ENCODE measurements around the gene TBC1D1. TPM values are rescaled to one million over a fixed set of nuclear protein-coding genes. Genes with fewer than 3 reads are reported as not detected.

The TBC1D1 gene
- total and polyA plus RNA-seq, 12 donors = 85.4 to 153 (median 106) TPM

GRCh38 chr4:37847311-37847884 lies 43.5 kb upstream of the TBC1D1 start:
- no peak for TF ChIP-seq CTCF (IDR thresholded peaks at IDR 0.05)
- no peak overlapping the region for H3K27ac ChIP-seq
- intact Hi-C loops (cut with DNase I) = no loop called here
- H3K4me1 ChIP-seq = peaks cover 0 to 4% (median 0%) of the 10 kb centered on the region in 9 donors
- H3K4me3 ChIP-seq = no peak overlapping the region
- ATAC-seq = no peak
- H3K36me3 ChIP-seq = peaks cover 0 to 100% (median 36%) of the 10 kb centered on the region in 9 donors
- H3K9me3 ChIP-seq = no peaks in the 10 kb centered on the region
- no peak for DNase-seq
- no peaks in the 10 kb centered on the region for H3K27me3 ChIP-seq
- 70 to 71% methylated on average over 5 of the region's 5 CpGs for WGBS, 2 donors

GRCh38 chr4:37852376-37852775 lies 38.5 kb upstream of the TBC1D1 start:
- TF ChIP-seq CTCF (IDR thresholded peaks at IDR 0.05) = no peak
- intact Hi-C loops (cut with DNase I) = no loop called here
- Histone ChIP-seq H3K4me1 (peaks cover 0 to 10% (median 0%) of the 10 kb centered on the region in 9 donors), H3K27ac (no peak overlapping the region), H3K36me3 (peaks cover 0 to 97% (median 29%) of the 10 kb centered on the region in 9 donors), H3K4me3 (no peak overlapping the region), H3K9me3 (no peaks in the 10 kb centered on the region), H3K27me3 (no peaks in the 10 kb centered on the region)
- ATAC-seq (no peak), DNase-seq (no peak)
- WGBS, 2 donors = 88 to 92% methylated on average over 2 of the region's 2 CpGs

- no peak for DNase-seq
- Histone ChIP-seq H3K9me3 (no peaks in the 10 kb centered on the region), H3K4me3 (no peak overlapping the region), H3K36me3 (peaks cover 0 to 99% (median 37%) of the 10 kb centered on the region in 9 donors), H3K27ac (no peak overlapping the region), H3K27me3 (no peaks in the 10 kb centered on the region), H3K4me1 (peaks cover 0 to 6% (median 0%) of the 10 kb centered on the region in 9 donors)
- ATAC-seq = no peak
- intact Hi-C loops (cut with DNase I) = no loop called here
- no peak for TF ChIP-seq CTCF (IDR thresholded peaks at IDR 0.05)
- WGBS, 2 donors = 92 to 94% methylated on average over 4 of the region's 4 CpGs
These were observed 32.8 kb upstream of the TBC1D1 start for GRCh38 chr4:37858112-37858511.

GRCh38 chr4:37858872-37859271 lies 32.0 kb upstream of the TBC1D1 start:
- intact Hi-C loops (cut with DNase I) = no loop called here
- Histone ChIP-seq H3K27me3 (no peaks in the 10 kb centered on the region), H3K36me3 (peaks cover 0 to 96% (median 33%) of the 10 kb centered on the region in 9 donors), H3K4me1 (peaks cover 0 to 6% (median 0%) of the 10 kb centered on the region in 9 donors), H3K9me3 (no peaks in the 10 kb centered on the region), H3K27ac (no peak overlapping the region), H3K4me3 (no peak overlapping the region)
- no peak for TF ChIP-seq CTCF (IDR thresholded peaks at IDR 0.05)
- DNase-seq (no peak), ATAC-seq (no peak)
